Peyer's patch (tissue), 4 donors: ENCODE results near the gene DAAM1. TPM values are rescaled to one million over a fixed set of nuclear protein-coding genes. Genes with fewer than 3 reads are reported as not detected.

ENCODE experiments used
- DNase-seq, 3 donors: peaks; one replicate each; pipeline ENCODE4 v3.0.0-alpha.2; 2017 to 2019
- H3K27ac ChIP-seq, 4 donors: fragments of 200-600 bp; sonication (generic); one replicate each; pipeline ENCODE4 v1.5.1; 2016 to 2019
- H3K27me3 ChIP-seq, 2 donors: fragments of 200-600 bp; sonication (generic); one replicate each; pipeline ENCODE4 v1.5.1; 2019
- H3K36me3 ChIP-seq, 3 donors: fragments of 200-600 bp; sonication (generic); one replicate each; pipeline ENCODE4 v1.5.1; 2016 to 2019
- H3K4me1 ChIP-seq, 4 donors: fragments of 200-600 bp; sonication (generic); one replicate each; pipeline ENCODE4 v1.5.1; 2016 to 2019
- H3K4me3 ChIP-seq, 4 donors: fragments of 200-600 bp; sonication (generic); 1 replicate in 3 of 4; 2 replicates in 1 of 4; pipeline ENCODE4 v1.5.1; 2016 to 2019; ENCODE audit warnings: mild to moderate bottlenecking in 1 of 4
- H3K9me3 ChIP-seq, 4 donors: fragments of 200-600 bp; sonication (generic); one replicate each; pipeline ENCODE4 v1.5.1; 2016 to 2019; ENCODE audit warnings: mild to moderate bottlenecking in 1 of 4
- CTCF ChIP-seq, 6 experiments: fragments of 450-650 bp in 4 of 6; fragments of 200-600 bp in 2 of 6; sonication (generic) in 1 of 6; IDR thresholded peaks; one replicate each; pipeline ENCODE4 v1.5.1; 2017 to 2019; ENCODE audit warnings: antibody characterized with exemption in 6 of 6, mild to moderate bottlenecking in 3 of 6, moderate library complexity in 1 of 6
- POLR2A ChIP-seq, 2 donors: fragments of 450-650 bp; IDR thresholded peaks; one replicate each; pipeline ENCODE4 v1.5.1; 2017; ENCODE audit warnings: antibody characterized with exemption in 2 of 2, mild to moderate bottlenecking in 2 of 2, moderate library complexity in 2 of 2
- total RNA-seq, 4 donors: library from RNA; depleted of rRNA; stranded (reverse); fragments of >200 nt; gene quantifications; one replicate each; pipeline ENCODE4 v1.1.0, GENCODE V29; 2016

Gene DAAM1
- total RNA-seq, 4 donors from 2014 or later: 17.7 to 110 (median 61.7) TPM

GRCh38 chr14:59204305-59204704 lies 15.8 kb downstream of the DAAM1 start:
- no peaks in the 10 kb centered on the region for H3K4me1 ChIP-seq
- no peaks in the 10 kb centered on the region for H3K36me3 ChIP-seq
- TF ChIP-seq POLR2A (IDR thresholded peaks at IDR 0.05) (no peak), CTCF (IDR thresholded peaks at IDR 0.05) (no peak)
- no peak overlapping the region for H3K27ac ChIP-seq
- DNase-seq: no peak
- no peaks in the 10 kb centered on the region for H3K27me3 ChIP-seq
- no peaks in the 10 kb centered on the region for H3K9me3 ChIP-seq
- no peak overlapping the region for H3K4me3 ChIP-seq

- TF ChIP-seq POLR2A (IDR thresholded peaks at IDR 0.05): no peak
- no peak for TF ChIP-seq CTCF (IDR thresholded peaks at IDR 0.05)
- H3K4me3 ChIP-seq: no peak overlapping the region
- no peaks in the 10 kb centered on the region for H3K9me3 ChIP-seq
- H3K27ac ChIP-seq: no peak overlapping the region
- no peaks in the 10 kb centered on the region for H3K36me3 ChIP-seq
- no peak for DNase-seq
- no peaks in the 10 kb centered on the region for H3K27me3 ChIP-seq
- no peaks in the 10 kb centered on the region for H3K4me1 ChIP-seq
Measured at GRCh38 chr14:59206892-59207291, 18.4 kb downstream of the DAAM1 start.

GRCh38 chr14:59207506-59207933 lies 19.1 kb downstream of the DAAM1 start:
- no peak for DNase-seq
- TF ChIP-seq CTCF (IDR thresholded peaks at IDR 0.05) (no peak), POLR2A (IDR thresholded peaks at IDR 0.05) (no peak)
- Histone ChIP-seq H3K9me3 (no peaks in the 10 kb centered on the region), H3K4me1 (no peaks in the 10 kb centered on the region), H3K27ac (no peak overlapping the region), H3K36me3 (no peaks in the 10 kb centered on the region), H3K4me3 (no peak overlapping the region), H3K27me3 (no peaks in the 10 kb centered on the region)

GRCh38 chr14:59208224-59208814 lies 19.9 kb downstream of the DAAM1 start:
- Histone ChIP-seq H3K27ac (no peak overlapping the region), H3K4me3 (no peak overlapping the region), H3K27me3 (no peaks in the 10 kb centered on the region), H3K36me3 (no peaks in the 10 kb centered on the region), H3K9me3 (no peaks in the 10 kb centered on the region), H3K4me1 (no peaks in the 10 kb centered on the region)
- DNase-seq: no peak
- TF ChIP-seq POLR2A (IDR thresholded peaks at IDR 0.05) (no peak), CTCF (IDR thresholded peaks at IDR 0.05) (no peak)

GRCh38 chr14:59208954-59209353 lies 20.5 kb downstream of the DAAM1 start:
- Histone ChIP-seq H3K9me3 (no peaks in the 10 kb centered on the region), H3K27me3 (no peaks in the 10 kb centered on the region), H3K27ac (no peak overlapping the region), H3K4me1 (no peaks in the 10 kb centered on the region), H3K36me3 (no peaks in the 10 kb centered on the region), H3K4me3 (no peak overlapping the region)
- no peak for TF ChIP-seq CTCF (IDR thresholded peaks at IDR 0.05)
- no peak for DNase-seq

GRCh38 chr14:59210621-59211020 lies 22.2 kb downstream of the DAAM1 start:
- DNase-seq: no peak
- no peak overlapping the region for H3K4me3 ChIP-seq
- no peaks in the 10 kb centered on the region for H3K27me3 ChIP-seq
- H3K27ac ChIP-seq: no peak overlapping the region
- H3K4me1 ChIP-seq: peaks cover 0 to 13% (median 0%) of the 10 kb centered on the region in 4 donors
- no peaks in the 10 kb centered on the region for H3K36me3 ChIP-seq
- no peaks in the 10 kb centered on the region for H3K9me3 ChIP-seq
- TF ChIP-seq POLR2A (IDR thresholded peaks at IDR 0.05) (no peak), CTCF (IDR thresholded peaks at IDR 0.05) (no peak)
